OCI-M2 (cell line): ENCODE measurements around the gene OR10H4.
"Not testable (repeated sequence)": the region's sequence is repeated elsewhere in the genome, so short reads cannot be mapped to it uniquely, and the experiment has no call there.

ENCODE experiments used
- DNase-seq: peaks from one replicate; lab custom pipeline; 2025; ENCODE audit not compliant: unreplicated experiment; lab: John Stamatoyannopoulos, UW

OR10H4 gene

DNA sequence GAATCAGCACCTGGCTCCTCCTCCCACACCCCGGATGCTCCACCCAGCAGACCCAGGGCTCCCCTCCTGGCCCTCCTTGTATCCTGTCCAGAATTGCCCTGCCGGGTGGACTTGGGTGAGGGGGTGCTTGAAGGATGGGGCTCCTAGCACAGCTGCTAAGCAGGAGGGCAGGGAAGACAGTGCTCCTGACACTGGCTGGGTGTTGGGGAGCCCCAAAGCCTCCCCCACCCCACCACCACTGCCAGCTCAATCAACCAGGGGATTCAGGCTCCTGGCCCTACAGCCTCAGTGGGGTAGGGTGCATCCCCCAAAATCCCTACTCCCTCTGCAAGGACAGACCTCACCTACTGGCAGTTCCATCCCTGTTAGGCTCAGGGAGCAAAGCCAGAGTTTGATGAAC, 11.9 kb upstream of the OR10H4 start:
- DNase-seq, result no peak

DNA sequence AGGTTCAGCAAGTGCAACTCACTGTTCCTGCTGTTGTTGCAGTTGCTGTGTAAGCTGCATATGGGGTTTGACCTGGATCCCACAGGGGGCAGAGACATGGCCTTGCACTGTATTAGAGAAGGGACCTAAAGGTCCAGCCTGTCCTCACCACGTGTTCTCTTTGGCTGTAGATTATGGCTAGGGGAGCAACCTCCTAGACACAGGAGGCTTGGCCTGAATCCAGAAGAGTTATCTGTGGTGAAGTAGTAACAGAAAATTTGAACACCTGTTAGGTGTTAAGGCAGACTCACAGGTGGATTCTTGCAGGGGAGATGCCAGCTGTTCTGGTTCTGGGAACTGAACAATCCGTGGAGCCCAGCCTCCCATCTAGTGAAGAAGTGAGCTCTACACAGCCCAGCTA, 11.0 kb upstream of the OR10H4 start:
- no peak for DNase-seq

DNA sequence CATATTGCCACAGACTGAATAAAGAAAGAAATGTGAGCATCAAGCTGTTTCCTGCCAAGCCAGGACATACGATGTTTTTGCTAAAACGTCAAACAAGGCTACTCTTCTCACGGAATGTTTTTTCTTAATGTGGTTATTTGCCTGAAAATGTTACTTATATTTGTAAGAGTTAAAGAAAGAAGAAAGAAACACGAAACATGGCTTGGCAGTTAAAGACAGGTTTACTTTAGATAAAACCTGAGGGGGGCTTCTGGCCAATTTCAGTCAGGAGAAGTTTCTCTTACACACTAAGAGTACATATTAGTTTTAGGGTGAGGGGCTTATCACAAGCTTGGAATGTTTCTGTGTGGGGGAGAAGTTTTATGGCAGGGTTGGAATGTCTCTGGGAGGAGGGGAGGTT, 4.4 kb upstream of the OR10H4 start:
- no peak for DNase-seq

DNA sequence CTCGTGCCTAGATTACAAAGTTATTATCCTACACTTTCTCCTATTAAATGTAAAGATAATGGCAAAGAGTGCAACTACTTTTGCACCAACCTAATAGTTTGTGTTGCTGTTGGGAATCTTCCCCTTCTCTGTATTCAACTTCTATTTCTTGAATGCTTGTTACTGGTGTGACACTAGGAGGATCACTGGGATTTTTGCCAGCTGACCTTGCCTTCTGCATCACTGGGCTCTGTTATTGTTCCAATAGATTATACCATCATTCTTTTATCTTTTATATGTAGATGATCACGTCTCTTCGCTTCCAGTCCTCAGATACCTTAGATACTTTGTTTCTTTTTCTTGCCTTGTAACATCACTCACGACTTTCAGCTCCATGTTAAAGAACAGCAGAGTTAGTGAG, 3.5 kb upstream of the OR10H4 start:
- no peak for DNase-seq

DNA sequence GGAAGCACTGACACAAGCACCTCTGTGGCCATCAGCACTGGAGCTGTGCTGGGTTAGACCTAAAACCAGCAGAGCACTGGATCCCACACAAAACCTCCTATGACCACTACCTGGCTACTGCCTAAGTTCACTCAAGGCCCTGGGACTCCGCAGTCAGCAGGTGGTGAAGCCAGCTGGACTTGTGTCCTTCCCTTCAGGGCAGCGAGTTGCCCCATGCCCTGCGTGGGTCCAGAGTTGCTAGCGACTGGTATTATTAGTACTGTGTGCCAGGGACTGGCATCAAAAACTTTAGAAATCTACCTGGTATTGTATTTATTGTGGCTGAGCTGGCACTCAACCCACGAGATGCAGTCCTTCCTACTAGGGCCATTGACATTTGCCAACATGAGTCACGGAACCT, 6.0 kb downstream of the OR10H4 start:
- no peak for DNase-seq

DNA sequence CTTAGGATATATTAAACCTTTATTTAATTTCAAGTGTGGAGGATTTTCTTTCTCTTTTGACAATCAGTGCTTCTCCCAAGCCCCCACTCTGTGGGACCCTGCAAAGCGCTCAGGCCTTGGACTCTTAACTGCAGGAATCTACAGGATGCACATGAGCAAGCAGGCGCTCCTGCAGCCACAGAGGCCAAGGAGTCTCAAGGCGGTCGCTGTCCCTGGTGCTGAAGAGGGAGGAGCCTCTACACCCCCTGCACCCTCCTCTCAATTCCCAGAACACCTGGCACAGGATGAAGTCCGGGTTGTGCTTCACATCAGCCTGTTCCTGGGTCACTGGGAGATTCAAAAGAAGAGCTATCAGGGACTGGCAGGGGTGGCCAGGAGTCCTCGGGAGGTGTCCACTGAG, 13.5 kb downstream of the OR10H4 start:
- no peak for DNase-seq

DNA sequence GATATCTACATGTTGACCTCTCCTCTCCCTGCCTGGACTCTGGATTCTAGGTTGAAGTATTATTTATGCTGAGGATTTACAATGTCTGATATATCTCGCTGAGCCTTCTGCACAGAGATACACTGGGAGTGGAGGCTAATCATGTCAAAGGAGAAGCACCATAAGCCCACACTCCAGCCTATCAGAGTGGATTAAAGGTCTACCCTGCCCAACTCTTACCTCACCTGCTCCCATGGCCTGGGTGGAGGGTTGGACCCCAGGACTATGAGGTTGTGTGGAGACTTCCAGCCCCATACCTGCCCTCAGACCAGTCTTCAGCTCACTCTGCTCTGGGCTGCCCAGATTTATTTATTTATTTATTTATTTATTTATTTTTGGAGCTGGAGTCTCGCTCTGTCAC, 15.4 kb downstream of the OR10H4 start:
- no peak for DNase-seq

DNA sequence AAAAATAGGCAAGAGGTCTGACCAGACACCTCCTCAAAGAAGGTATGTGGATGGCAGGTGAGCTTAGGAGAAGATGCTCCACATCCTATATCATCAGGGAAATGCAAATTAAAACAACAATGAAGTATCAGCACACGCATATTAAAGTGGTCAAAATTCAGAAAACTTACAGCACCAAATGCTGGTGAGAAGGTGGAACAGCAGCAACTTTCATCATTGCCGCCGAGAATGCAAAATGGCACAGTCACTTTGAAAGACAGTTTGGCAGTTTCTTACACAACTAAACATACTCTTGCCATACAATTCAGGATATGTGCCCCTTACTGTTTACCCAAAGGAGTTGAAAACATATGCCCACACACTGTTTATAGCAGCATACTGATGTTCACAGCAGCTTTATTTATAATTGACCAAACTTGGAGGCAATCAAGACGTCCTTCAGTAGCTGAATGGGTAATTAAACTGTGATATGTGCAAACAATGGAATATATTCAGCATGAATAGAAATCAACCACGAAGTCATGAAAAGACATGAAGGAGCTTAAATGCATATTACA, 22.5 kb downstream of the OR10H4 start:
- DNase-seq, result no peak

DNA sequence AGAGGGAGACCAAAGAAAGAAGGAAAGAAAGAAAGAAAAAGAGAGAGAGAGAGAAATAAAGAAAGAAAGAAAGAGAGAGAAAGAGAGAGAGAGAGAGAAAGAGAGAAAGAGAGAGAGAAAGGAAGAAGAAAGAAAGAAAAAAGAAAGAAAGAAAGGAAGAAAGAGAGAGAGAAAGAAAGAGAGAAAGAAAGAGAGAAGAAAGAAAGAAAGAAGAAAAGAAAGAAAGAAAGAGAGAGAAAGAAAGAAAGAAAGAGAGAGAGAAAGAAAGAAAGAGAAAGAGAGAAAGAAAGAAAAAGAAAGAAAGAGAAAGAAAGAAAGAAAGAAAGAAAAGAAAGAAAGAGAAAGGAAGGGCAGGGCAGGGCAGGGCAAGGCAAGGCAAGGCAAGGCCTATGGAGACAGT, 23.2 kb downstream of the OR10H4 start:
- DNase-seq, result not testable (repeated sequence)

DNA sequence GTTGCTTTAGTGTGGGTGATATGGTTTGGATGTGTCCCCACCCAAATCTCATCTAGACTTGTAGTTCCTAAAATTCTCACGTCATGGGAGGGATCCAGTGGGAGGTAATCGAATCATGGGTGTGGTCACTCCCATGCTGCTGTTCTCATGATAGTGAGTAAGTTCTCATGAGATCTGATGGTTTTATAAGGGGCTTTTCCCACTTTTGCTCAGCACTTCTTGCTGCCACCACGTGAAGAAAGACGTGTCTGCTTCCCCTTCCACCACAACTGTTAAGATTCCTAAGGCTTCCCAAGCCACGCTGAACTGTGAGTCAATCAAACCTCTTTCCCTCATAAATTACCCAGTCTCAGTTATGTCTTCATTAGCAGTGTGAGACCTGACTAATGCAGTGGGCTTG, 26.0 kb downstream of the OR10H4 start:
- no peak for DNase-seq

DNA sequence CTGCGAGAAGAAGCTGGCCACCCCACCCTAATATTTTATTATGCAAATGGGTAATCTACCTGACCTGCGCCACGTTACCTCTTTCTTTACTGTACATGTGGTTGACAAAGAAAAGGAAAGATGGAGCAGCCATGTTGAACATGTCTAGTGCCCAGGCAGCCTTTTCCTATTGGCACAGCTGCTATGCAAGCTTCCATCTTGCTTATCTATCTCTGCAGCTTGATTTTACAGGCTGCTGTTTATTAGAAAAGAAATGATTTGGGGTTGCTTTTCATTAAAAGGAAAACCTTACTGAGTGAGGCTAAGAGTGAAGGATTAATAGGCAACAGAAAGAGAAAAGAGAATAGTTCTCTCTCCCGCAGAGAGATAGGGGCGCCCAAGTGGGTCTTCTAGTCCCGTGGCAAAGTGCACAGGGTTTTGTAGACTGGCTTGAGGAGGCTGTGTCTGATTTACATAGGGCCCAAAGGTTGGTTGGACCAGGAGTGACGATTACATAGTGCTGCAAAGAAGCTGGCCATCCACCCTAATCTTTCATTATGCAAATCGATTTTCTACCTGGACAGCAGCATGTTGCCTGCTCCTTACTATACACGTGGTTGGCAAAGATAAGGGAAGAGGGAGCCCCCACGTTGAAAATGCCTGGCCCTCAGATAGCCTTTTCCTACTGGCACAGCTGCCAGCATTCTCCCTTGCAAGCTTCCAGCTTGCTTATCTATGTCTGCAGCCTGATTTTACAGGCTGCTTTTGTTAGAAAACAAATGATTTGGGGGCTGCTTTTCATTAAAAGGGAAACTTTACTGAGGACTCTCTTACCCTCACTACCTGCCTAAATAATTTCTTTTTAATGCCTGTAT, 28.3 kb downstream of the OR10H4 start:
- DNase-seq, result no peak

DNA sequence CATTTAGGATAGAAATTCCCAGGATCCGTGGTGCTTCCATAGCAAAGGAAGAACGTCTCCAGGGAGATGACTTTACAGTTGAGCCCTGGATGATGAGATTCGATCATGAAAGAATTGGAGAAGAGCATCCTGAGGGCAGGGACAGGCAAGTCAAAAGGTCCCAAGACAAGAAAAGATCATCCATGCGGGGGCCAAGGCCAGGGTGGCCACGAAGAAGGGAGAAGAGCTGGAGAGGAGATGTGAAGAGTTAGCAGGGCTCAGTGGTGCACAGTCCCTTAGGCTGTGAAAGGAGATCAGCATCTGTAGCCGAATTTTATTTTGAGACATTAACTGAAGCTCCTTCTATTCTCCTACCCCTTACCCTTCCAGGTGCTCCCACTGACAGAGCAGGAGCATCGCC, 28.9 kb downstream of the OR10H4 start:
- DNase-seq, result no peak

DNA sequence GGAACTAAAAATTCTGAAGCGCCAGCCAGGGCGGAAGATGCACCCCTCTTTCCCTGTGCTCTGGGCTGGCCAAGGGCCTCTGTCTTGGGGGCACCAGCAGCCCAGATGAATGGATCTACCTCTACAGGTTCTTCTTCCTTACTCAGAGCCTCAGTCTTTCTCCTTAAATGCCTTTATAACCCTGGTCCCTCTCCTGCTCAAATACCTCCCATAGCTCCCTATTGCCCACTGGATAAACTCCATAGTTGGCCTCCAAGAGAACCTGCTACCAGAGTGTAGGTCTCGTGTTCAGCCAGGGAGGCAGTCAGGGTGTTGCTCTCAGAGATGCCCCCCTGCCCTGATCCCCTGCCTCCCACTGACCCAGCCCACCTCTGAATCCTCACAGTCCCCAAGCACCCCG, 30.5 kb downstream of the OR10H4 start:
- DNase-seq, result no peak

DNA sequence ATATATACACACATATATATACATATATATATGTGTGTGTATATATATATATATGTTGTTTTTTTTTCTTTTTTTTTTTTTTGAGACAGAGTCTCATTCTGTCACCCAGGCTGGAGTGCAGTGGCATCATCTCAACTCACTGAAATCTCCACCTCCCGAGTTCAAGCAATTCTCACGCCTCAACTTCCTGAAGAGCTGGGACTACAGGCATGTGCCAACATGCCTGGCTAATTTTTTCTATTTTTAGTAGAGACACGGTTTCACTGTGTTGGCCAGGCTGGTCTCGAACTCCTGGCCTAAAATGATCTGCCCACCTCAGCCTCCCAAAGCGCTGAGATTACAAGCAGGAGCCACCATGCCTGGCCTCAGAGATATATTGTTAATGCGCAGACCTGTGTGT, 37.0 kb downstream of the OR10H4 start:
- not testable (repeated sequence) for DNase-seq

DNA sequence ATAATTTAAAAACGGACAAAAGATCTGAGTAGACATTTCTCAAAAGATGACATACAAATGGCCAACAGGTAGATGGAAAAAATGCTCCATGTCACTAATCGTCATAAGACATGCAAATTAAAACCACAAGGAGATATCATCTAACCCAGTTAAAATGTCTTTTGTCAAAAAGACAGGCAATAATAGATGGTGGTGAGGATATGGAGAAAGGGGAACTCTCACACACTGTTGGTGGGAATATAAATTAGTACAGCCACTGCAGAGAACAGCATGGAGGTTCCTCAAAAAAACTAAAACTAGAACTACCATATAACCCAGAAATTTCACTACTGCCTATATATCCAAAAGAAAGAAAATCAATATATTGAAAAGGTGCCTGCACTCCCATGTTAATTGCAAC, 37.9 kb downstream of the OR10H4 start:
- DNase-seq, result no peak

DNA sequence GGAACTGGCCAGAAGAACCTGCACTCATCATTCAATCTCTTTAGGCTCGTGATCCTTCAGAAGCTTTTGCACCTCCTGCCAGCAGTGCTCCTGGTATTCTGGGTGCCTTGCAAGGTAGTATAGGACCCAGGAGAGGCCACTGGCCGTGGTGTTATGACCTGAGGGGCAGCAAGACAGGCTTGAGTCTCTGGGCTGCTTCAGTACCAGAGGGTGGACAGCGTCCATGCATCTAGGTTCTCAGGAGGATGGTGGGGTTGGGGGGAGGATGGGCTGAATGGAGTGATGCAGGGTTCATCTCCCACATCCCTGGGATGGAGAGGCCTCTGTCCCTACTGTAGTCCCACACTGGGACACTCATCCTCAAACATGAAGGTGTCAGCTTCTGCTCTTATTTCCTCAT, 41.1 kb downstream of the OR10H4 start:
- DNase-seq, result no peak

DNA sequence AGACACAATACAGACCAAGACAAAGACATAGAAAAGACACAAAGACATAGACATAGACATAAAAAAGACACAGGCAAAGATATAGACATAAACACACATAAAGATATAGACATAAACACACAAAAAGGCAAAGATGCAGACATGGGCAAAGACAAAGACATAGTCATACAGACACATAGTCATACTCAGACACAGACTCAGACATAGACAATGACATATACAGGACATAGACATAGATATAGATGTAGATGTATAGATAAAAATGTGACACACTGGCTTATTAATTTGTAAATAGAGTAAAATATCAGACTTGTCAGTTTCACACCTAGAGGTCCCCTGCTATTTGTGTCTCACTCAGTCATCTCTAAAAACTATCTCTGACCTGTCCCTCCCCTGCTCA, 42.8 kb downstream of the OR10H4 start:
- DNase-seq, result no peak

DNA sequence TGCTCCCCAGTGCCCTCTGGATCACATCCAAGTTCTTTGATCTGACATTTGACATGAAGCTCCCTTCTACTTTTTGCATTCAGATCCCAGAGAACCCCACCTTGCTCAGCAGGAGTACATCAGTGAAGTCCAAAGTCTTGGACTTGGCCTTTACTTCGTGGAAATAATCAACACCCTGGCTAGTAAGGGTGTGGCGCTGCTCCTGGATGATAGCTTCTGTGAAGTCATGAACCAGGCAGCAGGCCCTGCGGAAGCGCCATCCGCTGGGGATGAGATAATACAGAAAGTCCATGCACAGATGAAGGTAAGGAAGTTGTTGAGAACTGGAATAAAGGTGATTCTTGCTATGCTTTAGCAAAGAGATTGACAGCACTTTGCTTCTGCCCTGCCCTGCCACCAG, 43.2 kb downstream of the OR10H4 start:
- no peak for DNase-seq

DNA sequence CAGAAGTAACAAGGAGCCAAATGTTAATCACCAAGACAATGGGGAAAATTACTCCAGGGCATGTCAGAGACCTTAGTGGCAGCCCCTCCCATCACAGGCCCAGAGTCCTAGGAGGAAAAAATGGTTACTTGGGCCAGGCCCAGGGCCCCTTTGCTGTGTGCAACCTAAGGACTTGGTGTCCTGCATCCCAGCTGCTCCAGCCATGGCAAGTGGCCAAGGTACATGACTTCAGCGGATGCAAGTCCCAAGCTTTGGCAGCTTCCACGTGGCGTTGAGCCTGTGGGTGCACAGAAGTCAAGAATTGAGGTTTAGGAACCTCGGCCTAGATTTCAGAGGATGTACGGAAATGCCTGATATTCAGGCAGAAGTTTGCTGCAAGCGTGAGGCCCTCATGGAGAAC, 46.7 kb downstream of the OR10H4 start:
- DNase-seq, result no peak

DNA sequence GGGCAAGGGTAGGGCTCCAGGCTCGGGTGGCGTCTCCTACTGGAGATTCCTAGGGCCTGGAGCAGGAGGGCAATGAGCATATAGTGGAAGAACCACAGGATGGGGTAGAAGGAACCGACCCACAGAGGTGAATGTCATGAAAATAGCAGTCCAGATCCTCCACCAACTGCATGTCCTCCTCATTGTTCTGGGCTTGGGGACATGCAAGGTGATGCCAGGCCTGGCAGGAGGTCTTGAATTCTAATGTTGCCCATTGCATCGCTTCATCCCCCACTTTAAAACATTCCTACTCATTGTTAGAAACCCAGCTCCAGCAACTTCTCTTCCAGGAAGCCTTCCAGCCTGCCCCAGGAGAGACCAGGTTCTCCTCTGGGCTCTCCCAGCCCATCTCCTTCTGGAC, 49.4 kb downstream of the OR10H4 start:
- no peak for DNase-seq
